Activated T-cell treated with anti-CD3 and anti-CD28 coated beads, Interleukin-2, amount 50 U/mL, for 1 hour (primary cell): ENCODE measurements around the gene LPA.
"Not testable (repeated sequence)": the region's sequence is repeated elsewhere in the genome, so short reads cannot be mapped to it uniquely, and the experiment has no call there.

Experiments
- DNase-seq: peaks from one replicate; pipeline ENCODE4 v3.0.0-alpha.2; 2020

LPA gene

GRCh38 chr6:160659562-160659961 is 4.5 kb downstream of the LPA start:
- DNase-seq, result no peak

GRCh38 chr6:160634706-160635105 is 29.4 kb downstream of the LPA start:
- DNase-seq, result peak; percentile 17

- DNase-seq, result no peak
Measured at GRCh38 chr6:160595838-160596832, 67.9 kb downstream of the LPA start.

- DNase-seq, result not testable (repeated sequence)
Measured at GRCh38 chr6:160595297-160595696, 68.8 kb downstream of the LPA start.

GRCh38 chr6:160586374-160586773 is 77.7 kb downstream of the LPA start:
- no peak for DNase-seq

- no peak for DNase-seq
Measured at GRCh38 chr6:160583794-160584193, 80.3 kb downstream of the LPA start.

GRCh38 chr6:160581406-160581805 is 82.7 kb downstream of the LPA start:
- no peak for DNase-seq

GRCh38 chr6:160578515-160578914 is 85.6 kb downstream of the LPA start:
- not testable (repeated sequence) for DNase-seq

- no peak for DNase-seq
Measured at GRCh38 chr6:160573943-160574342, 90.1 kb downstream of the LPA start.

- not testable (repeated sequence) for DNase-seq
Measured at GRCh38 chr6:160571201-160571600, 92.9 kb downstream of the LPA start.

- no peak for DNase-seq
Measured at GRCh38 chr6:160544802-160545201, 119.3 kb downstream of the LPA start.

GRCh38 chr6:160535270-160535669 is 128.8 kb downstream of the LPA start:
- DNase-seq, result no peak

- DNase-seq, result peak; percentile 66
Measured at GRCh38 chr6:160534050-160534696, 129.9 kb downstream of the LPA start.

- no peak for DNase-seq
Measured at GRCh38 chr6:160532315-160532714, 131.8 kb downstream of the LPA start.

- DNase-seq, result no peak
Measured at GRCh38 chr6:160531826-160532225, 132.2 kb downstream of the LPA start.

GRCh38 chr6:160529524-160529923 is 134.6 kb downstream of the LPA start:
- DNase-seq, result not testable (repeated sequence)

- DNase-seq, result no peak
Measured at GRCh38 chr6:160523223-160523622, 140.9 kb downstream of the LPA start.

GRCh38 chr6:160520043-160520904 is 143.8 kb downstream of the LPA start:
- DNase-seq, result peak; percentile 85

GRCh38 chr6:160519603-160520042 is 144.5 kb downstream of the LPA start:
- no peak for DNase-seq

GRCh38 chr6:160519133-160519532 is 144.9 kb downstream of the LPA start:
- DNase-seq, result no peak

- no peak for DNase-seq
Measured at GRCh38 chr6:160513836-160514235, 150.2 kb downstream of the LPA start.

- no peak for DNase-seq
Measured at GRCh38 chr6:160510976-160511617, 153.0 kb downstream of the LPA start.
